ENCODE measurements around the gene AFP.

DNA sequence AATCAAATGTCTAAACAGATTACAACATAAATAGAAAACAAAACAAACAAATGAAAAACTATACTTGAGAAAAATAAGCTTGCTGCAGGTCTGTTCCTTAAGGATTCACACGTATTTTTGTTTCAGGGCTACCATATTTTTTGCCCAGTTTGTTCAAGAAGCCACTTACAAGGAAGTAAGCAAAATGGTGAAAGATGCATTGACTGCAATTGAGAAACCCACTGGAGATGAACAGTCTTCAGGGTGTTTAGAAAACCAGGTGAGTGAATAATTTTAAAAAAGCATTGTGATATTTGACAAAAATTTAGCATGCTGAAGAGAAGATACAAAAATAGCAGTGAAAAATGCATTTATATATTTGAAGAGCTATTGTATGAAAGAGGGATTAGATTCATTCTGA, 2.0 kb downstream of the AFP start:
- TF ChIP-seq, protein P1, sequence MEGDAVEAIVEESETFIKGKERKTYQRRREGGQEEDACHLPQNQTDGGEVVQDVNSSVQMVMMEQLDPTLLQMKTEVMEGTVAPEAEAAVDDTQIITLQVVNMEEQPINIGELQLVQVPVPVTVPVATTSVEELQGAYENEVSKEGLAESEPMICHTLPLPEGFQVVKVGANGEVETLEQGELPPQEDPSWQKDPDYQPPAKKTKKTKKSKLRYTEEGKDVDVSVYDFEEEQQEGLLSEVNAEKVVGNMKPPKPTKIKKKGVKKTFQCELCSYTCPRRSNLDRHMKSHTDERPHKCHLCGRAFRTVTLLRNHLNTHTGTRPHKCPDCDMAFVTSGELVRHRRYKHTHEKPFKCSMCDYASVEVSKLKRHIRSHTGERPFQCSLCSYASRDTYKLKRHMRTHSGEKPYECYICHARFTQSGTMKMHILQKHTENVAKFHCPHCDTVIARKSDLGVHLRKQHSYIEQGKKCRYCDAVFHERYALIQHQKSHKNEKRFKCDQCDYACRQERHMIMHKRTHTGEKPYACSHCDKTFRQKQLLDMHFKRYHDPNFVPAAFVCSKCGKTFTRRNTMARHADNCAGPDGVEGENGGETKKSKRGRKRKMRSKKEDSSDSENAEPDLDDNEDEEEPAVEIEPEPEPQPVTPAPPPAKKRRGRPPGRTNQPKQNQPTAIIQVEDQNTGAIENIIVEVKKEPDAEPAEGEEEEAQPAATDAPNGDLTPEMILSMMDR (optimal IDR thresholded peaks at IDR 0.05 in 1 of 3, IDR thresholded peaks at IDR 0.05 in 1 of 3, conservative IDR thresholded peaks at IDR 0.05 in 1 of 3; ENCODE audit: extremely low read depth in 1 of 3, insufficient read depth in 2 of 3, low read length in 3 of 3), result no peak
- no peak for TF ChIP-seq EZH2 (IDR thresholded peaks at IDR 0.05; ENCODE audit: low read length)

All from keratinocyte (primary cell).